Activated naive CD4-positive, alpha-beta T cell treated with anti-CD3 and anti-CD28 coated beads, Interleukin-2, amount 10 ng/mL, durations not matched to agents 7 days and 5 days (primary cell): ENCODE data around the gene RIMS3.
A peak's percentile ranks its signal among the peaks of the same experiment; 100 is the strongest.

Experiments used
- CTCF ChIA-PET: fragments of 350-600 bp; sonication (Branson Sonifier 250); formaldehyde crosslinking; loops from one replicate; lab custom pipeline; 2021; ENCODE audit warnings: antibody characterized with exemption; lab: Charles Lee
- DNase-seq: peaks from one replicate; pipeline ENCODE4 v3.0.0-alpha.2; 2020
- H3K27ac Mint-ChIP-seq: one replicate; pipeline ENCODE4 v1.8.0; 2021; ENCODE audit warnings: mild to moderate bottlenecking, moderate library complexity, mixed read lengths
- H3K27me3 Mint-ChIP-seq: one replicate; pipeline ENCODE4 v1.8.0; 2021; ENCODE audit warnings: mild to moderate bottlenecking, mixed read lengths
- H3K36me3 Mint-ChIP-seq: one replicate; pipeline ENCODE4 v1.8.0; 2021; ENCODE audit warnings: mixed read lengths
- H3K4me1 Mint-ChIP-seq: one replicate; pipeline ENCODE4 v1.8.0; 2021; ENCODE audit warnings: mixed read lengths
- H3K4me3 Mint-ChIP-seq: one replicate; pipeline ENCODE4 v1.8.0; 2021; ENCODE audit warnings: mild to moderate bottlenecking, moderate library complexity, mixed read lengths
- H3K9me3 Mint-ChIP-seq: one replicate; pipeline ENCODE4 v1.8.0; 2021; ENCODE audit warnings: mixed read lengths

The RIMS3 gene

GRCh38 chr1:40684669-40685068 is 19.2 kb upstream of the RIMS3 start:
- Mint-ChIP-seq H3K4me1 (peaks cover 4% of the 10 kb centered on the region), H3K36me3 (peaks cover 26% of the 10 kb centered on the region), H3K27ac (no peak overlapping the region), H3K4me3 (no peak overlapping the region), H3K9me3 (no peaks in the 10 kb centered on the region), H3K27me3 (no peaks in the 10 kb centered on the region)
- CTCF ChIA-PET = interaction anchor here (1.3 kb wide), 1 partner anchor 59 kb away, joined by 3 read pairs; no protein-coding TSS in a partner anchor
- no peak for DNase-seq

- Mint-ChIP-seq H3K4me1 (no peaks in the 10 kb centered on the region), H3K36me3 (no peaks in the 10 kb centered on the region), H3K27ac (no peak overlapping the region), H3K9me3 (no peaks in the 10 kb centered on the region), H3K4me3 (no peak overlapping the region), H3K27me3 (peaks cover 21% of the 10 kb centered on the region)
- CTCF ChIA-PET = interaction anchor here (0.7 to 1.1 kb wide), 3 partner anchors 11 to 43 kb away, joined by 3 read pairs; no protein-coding TSS in a partner anchor
- DNase-seq = no peak
Observed at GRCh38 chr1:40679165-40679953, 13.9 kb upstream of the RIMS3 start.

GRCh38 chr1:40676501-40676900 is 11.0 kb upstream of the RIMS3 start:
- DNase-seq = no peak
- H3K36me3 Mint-ChIP-seq = no peaks in the 10 kb centered on the region
- CTCF ChIA-PET = no interaction called here
- H3K27me3 Mint-ChIP-seq = peaks cover 31% of the 10 kb centered on the region
- no peak overlapping the region for H3K4me3 Mint-ChIP-seq
- H3K27ac Mint-ChIP-seq = no peak overlapping the region
- no peaks in the 10 kb centered on the region for H3K4me1 Mint-ChIP-seq
- H3K9me3 Mint-ChIP-seq = peaks cover under 1% of the 10 kb centered on the region

GRCh38 chr1:40673452-40673851 is 8.0 kb upstream of the RIMS3 start:
- peaks cover 2% of the 10 kb centered on the region for H3K9me3 Mint-ChIP-seq
- H3K27me3 Mint-ChIP-seq = peaks cover 55% of the 10 kb centered on the region
- peaks cover 4% of the 10 kb centered on the region for H3K4me1 Mint-ChIP-seq
- no peak for DNase-seq
- CTCF ChIA-PET = no interaction called here
- H3K27ac Mint-ChIP-seq = no peak overlapping the region
- H3K36me3 Mint-ChIP-seq = no peaks in the 10 kb centered on the region
- no peak overlapping the region for H3K4me3 Mint-ChIP-seq

GRCh38 chr1:40668769-40669525 is 3.5 kb upstream of the RIMS3 start:
- H3K4me1 Mint-ChIP-seq = peaks cover 14% of the 10 kb centered on the region
- DNase-seq = peak; percentile 91
- CTCF ChIA-PET = interaction anchor here (0.6 to 3.5 kb wide), 11 partner anchors 10 to 292 kb away, joined by 3 to 31 read pairs (median 5); partner anchors contain the start of gene NFYC
- H3K4me3 Mint-ChIP-seq = peak overlapping the region; percentile 41
- no peaks in the 10 kb centered on the region for H3K36me3 Mint-ChIP-seq
- peaks cover 2% of the 10 kb centered on the region for H3K9me3 Mint-ChIP-seq
- H3K27me3 Mint-ChIP-seq = peaks cover 36% of the 10 kb centered on the region
- H3K27ac Mint-ChIP-seq = no peak overlapping the region

DNA sequence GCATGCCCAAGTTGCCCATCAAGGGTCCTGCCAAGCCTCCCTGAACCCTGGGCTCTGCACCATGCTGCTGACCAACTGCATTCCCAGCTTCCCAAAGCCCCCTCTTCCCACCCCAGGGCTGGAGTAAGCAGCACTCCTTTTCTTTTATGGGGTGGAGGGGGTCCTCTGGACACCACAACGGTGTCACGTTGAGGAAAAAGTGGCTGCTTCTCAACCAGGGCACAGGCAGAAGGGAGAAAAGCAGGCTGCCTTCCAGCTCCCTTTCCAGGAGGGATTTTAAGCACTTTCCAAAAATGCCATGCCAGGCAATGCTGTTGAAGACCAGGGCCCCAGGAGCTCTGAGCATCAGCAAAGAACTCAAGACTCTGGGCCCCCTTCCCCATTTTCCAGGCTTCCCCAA is 691 bp downstream of the RIMS3 start:
- Mint-ChIP-seq H3K27me3 (peaks cover 25% of the 10 kb centered on the region), H3K4me1 (peaks cover 21% of the 10 kb centered on the region), H3K4me3 (peak overlapping the region; percentile 72), H3K36me3 (no peaks in the 10 kb centered on the region), H3K9me3 (no peaks in the 10 kb centered on the region), H3K27ac (no peak overlapping the region)
- CTCF ChIA-PET = interaction anchor here (1.0 kb wide), 1 partner anchor 132 kb away, joined by 3 read pairs; no protein-coding TSS in a partner anchor
- DNase-seq = no peak

GRCh38 chr1:40664167-40664537 is 1.3 kb downstream of the RIMS3 start:
- Mint-ChIP-seq H3K27me3 (peaks cover 18% of the 10 kb centered on the region), H3K9me3 (no peaks in the 10 kb centered on the region), H3K27ac (no peak overlapping the region), H3K36me3 (no peaks in the 10 kb centered on the region), H3K4me1 (peaks cover 21% of the 10 kb centered on the region), H3K4me3 (peak overlapping the region; percentile 72)
- DNase-seq = no peak
- CTCF ChIA-PET = no interaction called here

- Mint-ChIP-seq H3K36me3 (no peaks in the 10 kb centered on the region), H3K27me3 (peaks cover 15% of the 10 kb centered on the region)
- CTCF ChIA-PET = interaction anchor here (0.9 to 2.2 kb wide), 2 partner anchors 32 to 38 kb away, joined by 3 to 6 read pairs; no protein-coding TSS in a partner anchor
Observed at GRCh38 chr1:40663324-40664166, 1.9 kb downstream of the RIMS3 start.

GRCh38 chr1:40662864-40663263 is 2.6 kb downstream of the RIMS3 start:
- Mint-ChIP-seq H3K36me3 (no peaks in the 10 kb centered on the region), H3K4me1 (peaks cover 16% of the 10 kb centered on the region), H3K9me3 (no peaks in the 10 kb centered on the region), H3K27ac (no peak overlapping the region), H3K27me3 (peaks cover 21% of the 10 kb centered on the region), H3K4me3 (no peak overlapping the region)
- DNase-seq = no peak
- CTCF ChIA-PET = interaction anchor here (0.9 to 2.2 kb wide), 2 partner anchors 32 to 38 kb away, joined by 3 to 6 read pairs; no protein-coding TSS in a partner anchor

More at GRCh38 chr1:40663324-40664166, 1.9 kb downstream of the RIMS3 start:
- Mint-ChIP-seq H3K27ac (no peak overlapping the region), H3K4me3 (peak overlapping the region; percentile 13), H3K9me3 (no peaks in the 10 kb centered on the region), H3K4me1 (peaks cover 18% of the 10 kb centered on the region)
- DNase-seq = no peak

DNA sequence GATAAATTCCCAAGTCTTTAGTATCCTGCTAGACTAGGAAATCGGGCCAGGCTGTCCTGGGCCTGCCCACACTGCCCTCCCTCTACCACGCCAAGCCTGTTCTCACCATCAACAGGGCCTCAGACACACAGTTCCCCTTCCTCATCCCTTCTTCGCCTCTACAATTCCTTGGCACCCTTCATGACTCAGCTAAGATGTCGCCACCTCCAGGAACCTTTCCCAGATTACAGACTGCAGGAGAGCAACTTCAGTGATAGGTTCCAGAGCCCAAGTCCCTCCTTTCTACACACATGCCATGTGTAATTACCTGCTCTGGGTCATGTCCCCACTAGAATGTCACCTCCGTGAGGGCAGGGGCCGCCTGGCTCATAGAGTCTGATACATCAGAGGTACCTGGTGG is 3.3 kb downstream of the RIMS3 start:
- H3K27me3 Mint-ChIP-seq = peaks cover 21% of the 10 kb centered on the region
- no peaks in the 10 kb centered on the region for H3K9me3 Mint-ChIP-seq
- H3K4me3 Mint-ChIP-seq = no peak overlapping the region
- H3K27ac Mint-ChIP-seq = no peak overlapping the region
- DNase-seq = no peak
- H3K36me3 Mint-ChIP-seq = no peaks in the 10 kb centered on the region
- CTCF ChIA-PET = interaction anchor here (0.9 to 2.2 kb wide), 3 partner anchors 12 to 37 kb away, joined by 3 to 6 read pairs (median 3); no protein-coding TSS in a partner anchor
- H3K4me1 Mint-ChIP-seq = peaks cover 16% of the 10 kb centered on the region

DNA sequence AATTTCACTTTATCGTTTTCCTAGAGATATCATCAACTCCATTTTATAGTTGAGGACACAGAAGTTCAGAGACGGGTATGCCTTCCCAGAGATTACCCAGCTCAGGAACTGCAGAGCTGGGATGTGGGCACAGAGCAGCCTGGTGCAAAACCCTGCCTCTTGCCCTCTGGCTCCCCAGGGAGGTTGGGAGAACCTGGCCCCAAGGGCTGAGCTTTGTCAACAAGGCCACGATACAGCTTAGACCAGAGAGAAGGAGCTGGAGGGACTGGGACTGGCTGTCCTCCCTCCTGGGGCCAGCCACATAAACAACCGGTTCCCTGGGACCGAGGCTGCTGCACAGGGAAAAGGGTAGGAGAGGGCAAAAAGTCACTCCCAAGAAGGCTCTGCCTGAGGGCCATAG is 3.8 kb downstream of the RIMS3 start:
- Mint-ChIP-seq H3K36me3 (no peaks in the 10 kb centered on the region), H3K9me3 (no peaks in the 10 kb centered on the region), H3K4me3 (no peak overlapping the region), H3K27me3 (peaks cover 21% of the 10 kb centered on the region), H3K27ac (no peak overlapping the region), H3K4me1 (peaks cover 16% of the 10 kb centered on the region)
- CTCF ChIA-PET = interaction anchor here (1.2 to 2.2 kb wide), 2 partner anchors 11 to 30 kb away, joined by 3 to 6 read pairs; no protein-coding TSS in a partner anchor
- DNase-seq = no peak

GRCh38 chr1:40659649-40659947 is 5.9 kb downstream of the RIMS3 start:
- Mint-ChIP-seq H3K4me1 (peaks cover 7% of the 10 kb centered on the region), H3K27me3 (peaks cover 16% of the 10 kb centered on the region), H3K36me3 (no peaks in the 10 kb centered on the region), H3K27ac (no peak overlapping the region), H3K9me3 (no peaks in the 10 kb centered on the region), H3K4me3 (no peak overlapping the region)
- DNase-seq = no peak
- CTCF ChIA-PET = no interaction called here

- H3K4me3 Mint-ChIP-seq = no peak overlapping the region
- peaks cover 16% of the 10 kb centered on the region for H3K27me3 Mint-ChIP-seq
- H3K9me3 Mint-ChIP-seq = no peaks in the 10 kb centered on the region
- H3K36me3 Mint-ChIP-seq = no peaks in the 10 kb centered on the region
- no peak overlapping the region for H3K27ac Mint-ChIP-seq
- no peak for DNase-seq
- H3K4me1 Mint-ChIP-seq = peaks cover 7% of the 10 kb centered on the region
- CTCF ChIA-PET = no interaction called here
Observed at GRCh38 chr1:40658751-40659648, 6.5 kb downstream of the RIMS3 start.
